Kidney glomerular epithelial cell (primary cell): ENCODE results near the gene SLC39A7.

ENCODE experiments used
- DNase-seq: peaks from one replicate; lab custom pipeline; 2025; lab: John Stamatoyannopoulos, UW

SLC39A7 gene

GRCh38 chr6:33190504-33191107 is 10.1 kb upstream of the SLC39A7 start:
- DNase-seq: no peak

GRCh38 chr6:33191383-33192104 is 9.1 kb upstream of the SLC39A7 start:
- DNase-seq: no peak

- no peak for DNase-seq
These were observed 8.5 kb upstream of the SLC39A7 start, which contains the start of gene COL11A2 for GRCh38 chr6:33192105-33192646. Gene COL11A2, minus strand, starts transcription at chr6:33192467. Its CDS starts 227 bp downstream, at chr6:33192240.

GRCh38 chr6:33192671-33193602 is 7.7 kb upstream of the SLC39A7 start:
- DNase-seq: no peak

GRCh38 chr6:33193619-33194018 is 7.0 kb upstream of the SLC39A7 start:
- no peak for DNase-seq

- DNase-seq: no peak
These were observed 6.2 kb upstream of the SLC39A7 start for GRCh38 chr6:33194431-33194979.

- no peak for DNase-seq
These were observed 5.1 kb upstream of the SLC39A7 start for GRCh38 chr6:33195304-33196165.

GRCh38 chr6:33197431-33198048 is 3.1 kb upstream of the SLC39A7 start:
- DNase-seq: peak; percentile 31

- DNase-seq: no peak
These were observed 2.4 kb upstream of the SLC39A7 start for GRCh38 chr6:33198159-33198852.

- DNase-seq: no peak
These were observed 1.7 kb upstream of the SLC39A7 start for GRCh38 chr6:33198853-33199436.

- no peak for DNase-seq
These were observed 914 bp upstream of the SLC39A7 start for GRCh38 chr6:33199687-33200218.

- no peak for DNase-seq
These were observed 479 bp downstream of the SLC39A7 start for GRCh38 chr6:33201147-33201545.

GRCh38 chr6:33201935-33202334 is 1.3 kb downstream of the SLC39A7 start:
- no peak for DNase-seq

GRCh38 chr6:33202799-33203198 is 2.1 kb downstream of the SLC39A7 start:
- no peak for DNase-seq

GRCh38 chr6:33203443-33204164 is 2.9 kb downstream of the SLC39A7 start:
- no peak for DNase-seq

- DNase-seq: no peak
These were observed 3.4 kb downstream of the SLC39A7 start for GRCh38 chr6:33204165-33204414.

- peak; percentile 71 for DNase-seq
These were observed 3.9 kb downstream of the SLC39A7 start, which contains the start of gene HSD17B8 for GRCh38 chr6:33204415-33205190. Gene HSD17B8, plus strand, starts transcription at chr6:33204655. Its CDS starts 14 bp downstream, at chr6:33204669.
